Uterus (tissue), 4 donors: ENCODE data around the gene SNRNP70. TPM values are rescaled to one million over a fixed set of nuclear protein-coding genes. Genes with fewer than 3 reads are reported as not detected.

Experiments
- DNase-seq, 2 donors: peaks; one replicate each; pipeline ENCODE4 v3.0.0-alpha.2; 2019 to 2020
- H3K27ac ChIP-seq, 2 donors: fragments of 200-600 bp; sonication (generic); 1 replicate in 1 of 2; 2 replicates in 1 of 2; pipeline ENCODE4 v1.5.1; 2016 to 2018
- H3K27me3 ChIP-seq, 2 donors: fragments of 200-600 bp; sonication (generic); one replicate each; pipeline ENCODE4 v1.5.1; 2018 to 2019; ENCODE audit warnings: control low read depth in 1 of 2
- H3K36me3 ChIP-seq, 2 donors: fragments of 200-600 bp; sonication (generic); one replicate each; pipeline ENCODE4 v1.5.1; 2019; ENCODE audit warnings: control low read depth in 1 of 2
- H3K4me1 ChIP-seq, 2 donors: fragments of 200-600 bp; sonication (generic); one replicate each; pipeline ENCODE4 v1.5.1; 2018 to 2019; ENCODE audit warnings: control low read depth in 1 of 2
- H3K4me3 ChIP-seq, 2 donors: fragments of 200-600 bp; sonication (generic); 1 replicate in 1 of 2; 2 replicates in 1 of 2; pipeline ENCODE4 v1.5.1; 2018 to 2019; ENCODE audit warnings: mild to moderate bottlenecking in 1 of 2
- H3K9me3 ChIP-seq, 2 donors: fragments of 200-600 bp; sonication (generic); one replicate each; pipeline ENCODE4 v1.5.1; 2019; ENCODE audit warnings: control low read depth in 1 of 2
- POLR2A ChIP-seq, 2 donors: fragments of 450-650 bp; IDR thresholded peaks; one replicate each; pipeline ENCODE4 v1.6.1; 2016; ENCODE audit warnings: antibody characterized with exemption in 2 of 2, mild to moderate bottlenecking in 1 of 2, moderate library complexity in 1 of 2
- intact Hi-C: fragments of 100-400 bp; cut with DNase I; formaldehyde crosslinking; loops from one replicate; pipeline ENCODE4 v1.15.1; 2023; ENCODE audit warnings: low total_unique reads
- total RNA-seq, 4 donors: library from RNA; depleted of rRNA in 3 of 4; stranded (reverse); fragments of >200 nt in 3 of 4; gene quantifications; one replicate each; pipeline versions ENCODE4 v1.1.0 to v1.2.4, GENCODE V29; 2014 to 2023
- TF ChIP-seq, protein P1 (sequence below), 4 experiments: fragments of 200-600 bp in 2 of 4; fragments of 450-650 bp in 2 of 4; sonication (generic) in 2 of 4; IDR thresholded peaks; one replicate each; pipeline ENCODE4 v1.5.1; 2016 to 2019; ENCODE audit warnings: antibody characterized with exemption in 4 of 4, mild to moderate bottlenecking in 2 of 4, moderate library complexity in 1 of 4
- donor health status: DM: yes; HTN: yes; CAD: no.

The SNRNP70 gene
- total RNA-seq, 4 donors from 2014 or later: 196 to 462 (median 289) TPM

DNA sequence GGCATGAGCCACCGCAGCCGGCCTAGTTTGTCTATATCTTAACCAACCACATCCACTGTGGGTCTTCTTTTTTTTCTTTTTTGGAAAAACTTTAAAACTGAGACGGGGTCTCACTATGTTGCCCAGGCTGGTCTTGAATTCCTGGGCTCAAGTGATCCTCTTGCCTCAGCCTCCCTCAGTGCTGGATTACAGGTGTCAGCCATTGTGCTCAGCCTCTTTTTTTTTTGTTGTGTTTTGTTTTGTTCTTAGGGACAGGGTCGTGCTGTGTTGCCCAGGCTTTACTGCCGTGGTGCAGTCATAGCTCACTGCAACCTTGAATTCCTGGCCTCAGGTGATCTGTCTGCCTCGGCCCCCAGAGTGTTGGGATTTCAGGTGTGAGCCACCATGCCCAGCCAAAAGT is 7.4 kb downstream of the SNRNP70 start:
- Histone ChIP-seq H3K27ac (no peak overlapping the region), H3K36me3 (no peaks in the 10 kb centered on the region), H3K4me3 (no peak overlapping the region), H3K27me3 (no peaks in the 10 kb centered on the region), H3K9me3 (no peaks in the 10 kb centered on the region), H3K4me1 (peaks cover 0 to 7% of the 10 kb centered on the region in 2 donors)
- intact Hi-C loops: loop anchor here (10.0 kb wide), 1 partner anchor 52 kb away; no protein-coding TSS in a partner anchor
- no peak for TF ChIP-seq POLR2A (IDR thresholded peaks at IDR 0.05)
- TF ChIP-seq, protein P1, sequence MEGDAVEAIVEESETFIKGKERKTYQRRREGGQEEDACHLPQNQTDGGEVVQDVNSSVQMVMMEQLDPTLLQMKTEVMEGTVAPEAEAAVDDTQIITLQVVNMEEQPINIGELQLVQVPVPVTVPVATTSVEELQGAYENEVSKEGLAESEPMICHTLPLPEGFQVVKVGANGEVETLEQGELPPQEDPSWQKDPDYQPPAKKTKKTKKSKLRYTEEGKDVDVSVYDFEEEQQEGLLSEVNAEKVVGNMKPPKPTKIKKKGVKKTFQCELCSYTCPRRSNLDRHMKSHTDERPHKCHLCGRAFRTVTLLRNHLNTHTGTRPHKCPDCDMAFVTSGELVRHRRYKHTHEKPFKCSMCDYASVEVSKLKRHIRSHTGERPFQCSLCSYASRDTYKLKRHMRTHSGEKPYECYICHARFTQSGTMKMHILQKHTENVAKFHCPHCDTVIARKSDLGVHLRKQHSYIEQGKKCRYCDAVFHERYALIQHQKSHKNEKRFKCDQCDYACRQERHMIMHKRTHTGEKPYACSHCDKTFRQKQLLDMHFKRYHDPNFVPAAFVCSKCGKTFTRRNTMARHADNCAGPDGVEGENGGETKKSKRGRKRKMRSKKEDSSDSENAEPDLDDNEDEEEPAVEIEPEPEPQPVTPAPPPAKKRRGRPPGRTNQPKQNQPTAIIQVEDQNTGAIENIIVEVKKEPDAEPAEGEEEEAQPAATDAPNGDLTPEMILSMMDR (IDR thresholded peaks at IDR 0.05): no peak
- DNase-seq: no peak

DNA sequence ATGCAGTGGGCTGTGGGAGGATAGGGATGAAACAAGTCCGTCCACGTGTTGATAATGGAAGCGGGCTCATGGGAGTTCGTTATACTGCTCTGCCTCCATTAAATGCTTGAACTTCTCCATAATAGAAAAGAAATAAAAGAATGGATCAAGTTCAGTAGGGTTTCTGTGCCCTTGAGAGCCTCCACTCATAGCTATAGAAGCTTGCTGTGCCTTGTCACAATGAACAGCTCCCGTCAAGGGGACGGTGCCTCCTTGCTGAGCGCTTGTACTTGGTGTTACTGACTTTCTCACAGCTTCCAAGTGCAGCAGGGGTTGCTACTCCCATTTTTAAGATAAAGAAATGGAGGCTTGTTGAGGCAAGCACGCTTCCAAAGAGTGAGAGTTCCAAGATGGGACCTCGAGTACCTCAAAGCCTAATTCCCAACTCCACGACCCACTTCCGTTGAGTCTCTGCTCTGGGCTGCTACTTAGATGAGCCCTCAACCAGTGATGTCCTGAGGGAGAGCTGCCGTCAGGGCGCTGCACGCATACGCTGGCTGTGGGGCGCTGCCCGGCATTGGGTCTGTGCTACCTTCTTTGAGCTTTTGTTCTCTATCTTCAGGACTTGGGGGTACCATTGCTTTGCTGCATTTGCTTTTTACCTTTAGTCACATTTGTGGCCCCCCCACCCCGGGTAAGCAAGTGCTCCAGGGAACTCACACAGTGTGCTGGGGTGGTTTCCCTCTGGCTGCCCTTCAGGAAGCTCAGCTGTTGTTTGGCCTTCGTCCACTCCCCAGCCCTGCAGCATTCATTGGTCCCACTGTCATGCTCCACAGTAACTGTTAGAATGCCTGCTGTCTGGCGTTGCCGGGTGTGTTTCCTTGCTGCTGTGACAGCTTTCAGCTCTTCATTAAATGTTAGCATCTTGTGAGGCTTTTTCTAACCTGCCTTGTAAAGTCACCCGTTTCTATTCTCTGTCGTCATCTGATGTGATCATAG is 9.5 kb downstream of the SNRNP70 start:
- Histone ChIP-seq H3K9me3 (no peaks in the 10 kb centered on the region), H3K27ac (no peak overlapping the region), H3K27me3 (no peaks in the 10 kb centered on the region), H3K4me1 (no peaks in the 10 kb centered on the region), H3K36me3 (no peaks in the 10 kb centered on the region), H3K4me3 (no peak overlapping the region)
- DNase-seq: no peak
- TF ChIP-seq, protein P1 (IDR thresholded peaks at IDR 0.05): no peak
- TF ChIP-seq POLR2A (IDR thresholded peaks at IDR 0.05): no peak
- intact Hi-C loops: loop anchor here (5.0 to 10.0 kb wide), 2 partner anchors 50 to 113 kb away; no protein-coding TSS in a partner anchor

DNA sequence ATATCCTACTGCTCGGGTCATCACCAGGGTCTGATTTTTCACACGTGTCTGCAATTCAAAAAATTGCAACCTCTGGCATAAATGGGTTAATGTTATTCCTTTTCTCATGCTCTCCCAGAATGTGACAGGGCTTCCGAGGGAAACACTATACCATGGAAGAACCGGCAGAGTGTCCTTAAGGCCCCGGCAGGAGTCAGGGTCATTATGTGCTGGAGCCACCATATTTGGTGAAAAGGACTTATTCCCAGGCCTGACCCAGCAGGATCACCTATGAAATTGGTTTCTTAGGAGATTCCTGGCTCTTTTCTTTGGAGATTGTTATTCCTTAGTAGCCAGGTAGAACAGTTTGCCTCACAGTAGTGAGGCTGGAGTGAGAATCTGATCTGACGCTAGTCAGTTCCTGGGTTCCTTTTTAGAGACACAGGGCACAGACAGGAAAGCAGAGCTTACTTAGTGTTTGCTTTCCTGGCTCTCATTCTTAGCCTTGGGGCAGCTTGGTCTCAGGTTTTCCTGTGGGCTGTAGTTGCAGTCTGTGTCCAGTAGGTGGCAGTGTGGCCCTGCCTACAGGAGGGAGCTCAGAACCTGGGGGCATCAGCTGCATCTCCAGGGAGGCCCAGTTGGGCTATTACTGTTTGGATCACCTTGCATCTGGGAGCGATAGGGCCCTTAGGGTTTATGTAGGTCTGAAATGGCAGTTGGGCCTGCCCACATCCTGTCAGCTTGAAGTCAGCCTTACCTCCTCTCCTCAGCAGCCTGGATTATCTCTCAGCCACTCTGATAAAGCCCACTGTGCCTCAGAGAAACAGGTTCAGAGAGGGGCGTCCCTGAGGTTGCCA is 12.4 kb downstream of the SNRNP70 start:
- peak; percentile 69 to 71 for DNase-seq
- Histone ChIP-seq H3K4me1 (no peaks in the 10 kb centered on the region), H3K27ac (no peak overlapping the region), H3K27me3 (no peaks in the 10 kb centered on the region), H3K9me3 (no peaks in the 10 kb centered on the region), H3K36me3 (no peaks in the 10 kb centered on the region), H3K4me3 (no peak overlapping the region)
- intact Hi-C loops: loop anchor here (5.0 to 10.0 kb wide), 2 partner anchors 47 to 110 kb away; no protein-coding TSS in a partner anchor
- no peak for TF ChIP-seq POLR2A (IDR thresholded peaks at IDR 0.05)
- TF ChIP-seq, protein P1 (IDR thresholded peaks at IDR 0.05): peak; percentile 92 to 99 (median 96)

DNA sequence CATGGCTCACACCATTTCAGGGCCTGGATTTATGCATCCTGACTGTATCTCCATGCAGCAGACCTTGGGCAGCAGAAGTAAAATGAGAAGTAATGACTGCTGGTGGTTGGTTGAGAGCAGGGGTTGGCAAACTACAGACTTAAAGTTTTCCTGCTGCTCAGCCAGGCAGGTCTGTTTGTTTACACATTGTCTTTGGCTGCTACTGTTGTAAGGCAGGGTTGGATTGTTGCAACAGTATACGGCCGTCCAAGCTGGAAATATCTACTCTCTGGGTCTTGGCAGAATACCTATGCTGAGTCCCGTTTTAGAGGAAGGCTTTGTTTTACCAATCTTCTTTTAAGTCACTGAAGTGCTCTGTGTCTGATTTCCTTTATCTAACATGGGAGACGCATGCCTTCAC is 13.5 kb downstream of the SNRNP70 start:
- intact Hi-C loops: loop anchor here (5.0 to 10.0 kb wide), 2 partner anchors 46 to 109 kb away; no protein-coding TSS in a partner anchor
- Histone ChIP-seq H3K27me3 (no peaks in the 10 kb centered on the region), H3K9me3 (no peaks in the 10 kb centered on the region), H3K27ac (no peak overlapping the region), H3K4me1 (no peaks in the 10 kb centered on the region), H3K36me3 (no peaks in the 10 kb centered on the region), H3K4me3 (no peak overlapping the region)
- TF ChIP-seq POLR2A (IDR thresholded peaks at IDR 0.05): no peak
- TF ChIP-seq, protein P1 (IDR thresholded peaks at IDR 0.05): no peak
- DNase-seq: no peak
